GM18502 (cell line): Measurements from ENCODE around the gene ARHGAP44.
"Not testable (repeated sequence)": the region's sequence is repeated elsewhere in the genome, so short reads cannot be mapped to it uniquely, and the experiment has no call there.

Experiments used
- ATAC-seq: cut with Tn5 transposase; IDR thresholded peaks from one replicate; pipeline ENCODE4 v1.9.1; 2021; ENCODE audit warnings: mild to moderate bottlenecking; ENCODE audit not compliant: unreplicated experiment, poor library complexity

Gene ARHGAP44

GRCh38 chr17:12813664-12814063 is 24.4 kb downstream of the ARHGAP44 start:
- ATAC-seq = no peak

- ATAC-seq = no peak
These were observed 25.4 kb downstream of the ARHGAP44 start for GRCh38 chr17:12814718-12815117.

- ATAC-seq = peak; percentile 100
These were observed 26.4 kb downstream of the ARHGAP44 start for GRCh38 chr17:12815642-12816141.

GRCh38 chr17:12821376-12821940 is 32.2 kb downstream of the ARHGAP44 start:
- ATAC-seq = no peak

GRCh38 chr17:12826431-12826830 is 37.1 kb downstream of the ARHGAP44 start:
- no peak for ATAC-seq

GRCh38 chr17:12830777-12831247 is 41.5 kb downstream of the ARHGAP44 start:
- ATAC-seq = no peak

GRCh38 chr17:12831839-12832238 is 42.5 kb downstream of the ARHGAP44 start:
- no peak for ATAC-seq

GRCh38 chr17:12839042-12839441 is 49.7 kb downstream of the ARHGAP44 start:
- no peak for ATAC-seq

- no peak for ATAC-seq
These were observed 53.6 kb downstream of the ARHGAP44 start for GRCh38 chr17:12842936-12843335.

GRCh38 chr17:12850996-12851395 is 61.7 kb downstream of the ARHGAP44 start:
- ATAC-seq = no peak

GRCh38 chr17:12851901-12852435 is 62.7 kb downstream of the ARHGAP44 start:
- ATAC-seq = no peak

GRCh38 chr17:12853921-12854320 is 64.6 kb downstream of the ARHGAP44 start:
- no peak for ATAC-seq

- no peak for ATAC-seq
These were observed 67.1 kb downstream of the ARHGAP44 start for GRCh38 chr17:12856416-12856815.

GRCh38 chr17:12857592-12857991 is 68.3 kb downstream of the ARHGAP44 start:
- ATAC-seq = no peak

- ATAC-seq = peak; percentile 86
These were observed 70.2 kb downstream of the ARHGAP44 start for GRCh38 chr17:12859520-12859919.

- ATAC-seq = no peak
These were observed 76.5 kb downstream of the ARHGAP44 start for GRCh38 chr17:12865769-12866168.

GRCh38 chr17:12866244-12866643 is 76.9 kb downstream of the ARHGAP44 start:
- ATAC-seq = no peak

GRCh38 chr17:12867726-12868125 is 78.4 kb downstream of the ARHGAP44 start:
- no peak for ATAC-seq

- ATAC-seq = not testable (repeated sequence)
These were observed 84.3 kb downstream of the ARHGAP44 start for GRCh38 chr17:12873415-12874125.

- peak; percentile 54 for ATAC-seq
These were observed 88.8 kb downstream of the ARHGAP44 start for GRCh38 chr17:12877953-12878669.

GRCh38 chr17:12879096-12879495 is 89.8 kb downstream of the ARHGAP44 start:
- not testable (repeated sequence) for ATAC-seq
